GM18520 (cell line): ENCODE results near the gene TRAPPC5.
A peak's percentile ranks its signal among the peaks of the same experiment; 100 is the strongest.

Source experiments
- ATAC-seq: cut with Tn5 transposase; IDR thresholded peaks from one replicate; pipeline ENCODE4 v1.9.1; 2021; ENCODE audit not compliant: unreplicated experiment

TRAPPC5 gene

DNA sequence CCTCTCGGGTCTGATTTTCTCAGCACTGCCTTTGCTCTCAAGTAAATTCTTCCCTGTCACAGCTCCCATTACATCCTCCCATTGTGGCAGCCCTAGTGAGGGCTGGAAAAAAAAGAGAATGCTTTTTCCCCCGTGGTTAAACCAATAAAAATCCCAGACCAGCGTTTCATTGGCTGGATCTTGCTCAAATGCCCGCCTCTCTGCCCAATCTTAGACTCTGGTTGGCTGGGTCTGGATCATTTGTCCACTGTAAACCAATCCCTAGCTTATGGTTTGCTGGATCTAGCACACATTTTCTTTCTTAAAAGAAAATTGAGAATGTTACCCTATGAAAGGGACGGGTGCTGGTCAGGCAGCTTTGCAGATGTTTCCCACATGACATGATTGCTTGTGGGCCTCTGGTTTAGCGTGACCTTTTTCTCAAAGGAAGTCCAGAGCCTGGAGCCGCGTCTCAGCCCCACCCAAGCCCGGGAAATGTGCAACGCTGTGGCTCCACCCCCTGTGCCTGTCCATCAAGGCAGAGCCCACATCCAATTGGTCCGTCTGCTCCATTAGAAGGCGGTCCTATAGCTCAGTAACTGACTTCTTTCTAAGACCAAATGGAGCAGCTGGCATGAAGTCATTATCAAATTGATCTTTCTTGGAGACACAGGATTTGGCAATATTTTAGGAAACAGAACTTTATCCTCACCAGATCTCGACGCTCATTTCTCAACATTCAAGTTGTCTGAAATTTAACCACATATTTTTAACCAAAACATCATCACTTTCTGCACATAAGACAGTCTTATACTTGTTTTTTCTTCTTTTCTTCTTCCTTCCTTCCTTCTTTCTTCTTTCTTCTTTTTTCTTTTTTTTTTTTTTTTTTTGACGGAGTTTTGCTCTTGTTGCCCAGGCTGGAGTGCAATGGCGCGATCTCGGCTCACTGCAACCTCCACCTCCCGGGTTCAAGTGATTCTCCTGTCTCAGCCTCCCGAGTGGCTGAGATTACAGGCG lies 6.3 kb upstream of the TRAPPC5 start:
- ATAC-seq: no peak

DNA sequence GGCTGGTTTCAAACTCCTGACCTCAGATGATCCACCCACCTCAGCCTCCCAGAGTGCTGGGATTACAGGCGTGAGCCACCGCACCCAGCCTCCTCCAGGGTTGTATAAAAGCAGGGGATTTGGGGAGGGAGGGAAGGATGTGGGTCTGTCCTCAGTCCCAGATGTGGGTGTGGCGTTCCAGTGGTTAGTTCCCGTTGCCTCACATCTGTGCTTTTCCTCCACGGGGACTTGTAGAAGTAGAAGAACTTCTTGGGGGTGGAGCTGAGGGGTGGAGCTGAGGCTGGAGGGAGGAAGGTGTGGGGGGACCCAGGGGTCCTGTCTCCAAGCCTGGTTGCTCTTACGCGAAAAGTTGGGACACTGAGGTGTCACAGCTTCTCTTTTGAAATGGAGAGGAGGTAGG lies 4.3 kb upstream of the TRAPPC5 start:
- ATAC-seq: no peak

DNA sequence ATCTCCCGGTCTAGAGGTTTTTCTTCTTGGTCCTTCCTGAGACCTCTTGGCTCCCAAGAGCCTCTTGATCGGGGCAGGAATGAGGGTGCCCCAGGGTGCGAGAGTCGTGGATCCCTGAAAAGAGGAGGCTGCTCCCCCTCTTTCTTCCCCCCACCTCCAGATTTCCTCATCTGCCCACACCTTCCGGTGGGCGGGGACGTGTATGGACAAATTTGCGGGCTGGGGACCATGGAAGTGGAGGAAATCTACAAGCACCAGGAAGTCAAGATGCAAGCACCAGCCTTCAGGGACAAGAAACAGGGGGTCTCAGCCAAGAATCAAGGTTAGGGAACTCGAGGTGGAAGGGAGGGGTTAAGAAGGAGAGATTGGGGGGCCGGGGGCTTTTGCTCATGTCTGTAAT lies 3.8 kb upstream of the TRAPPC5 start, which contains the start of gene MCEMP1:
Gene MCEMP1 (plus strand): TSS at position 237 of the 400 bp plus-strand sequence. CDS start 31 bp downstream, at position 268.
- no peak for ATAC-seq

DNA sequence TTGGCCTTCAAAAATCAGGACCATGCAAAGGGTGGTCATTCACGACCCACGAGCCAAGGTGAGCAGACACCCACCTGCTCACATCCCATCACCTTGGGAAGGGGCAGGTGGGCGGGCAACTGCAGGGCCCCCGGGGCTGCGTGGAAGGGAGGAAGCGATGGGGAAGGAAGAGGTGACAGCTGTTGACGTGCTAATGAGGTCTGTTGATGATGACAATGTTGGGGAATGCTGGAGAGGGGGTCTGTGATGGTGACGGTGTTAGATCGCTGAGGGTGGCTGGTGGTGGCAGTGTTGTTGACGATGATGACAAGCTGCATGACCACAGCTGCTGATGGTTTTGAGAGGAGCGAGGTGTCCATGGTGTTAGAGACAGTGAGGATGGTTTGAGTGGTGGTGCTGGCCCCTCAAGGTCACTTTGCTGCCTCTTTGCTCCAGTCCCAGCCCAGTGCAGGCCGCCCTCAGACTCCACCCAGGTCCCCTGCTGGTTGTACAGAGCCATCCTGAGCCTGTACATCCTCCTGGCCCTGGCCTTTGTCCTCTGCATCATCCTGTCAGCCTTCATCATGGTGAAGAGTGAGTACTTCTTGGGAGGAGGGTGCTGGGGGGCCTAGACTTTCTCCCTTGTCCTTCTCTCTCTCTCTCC lies 2.8 kb upstream of the TRAPPC5 start:
- no peak for ATAC-seq

DNA sequence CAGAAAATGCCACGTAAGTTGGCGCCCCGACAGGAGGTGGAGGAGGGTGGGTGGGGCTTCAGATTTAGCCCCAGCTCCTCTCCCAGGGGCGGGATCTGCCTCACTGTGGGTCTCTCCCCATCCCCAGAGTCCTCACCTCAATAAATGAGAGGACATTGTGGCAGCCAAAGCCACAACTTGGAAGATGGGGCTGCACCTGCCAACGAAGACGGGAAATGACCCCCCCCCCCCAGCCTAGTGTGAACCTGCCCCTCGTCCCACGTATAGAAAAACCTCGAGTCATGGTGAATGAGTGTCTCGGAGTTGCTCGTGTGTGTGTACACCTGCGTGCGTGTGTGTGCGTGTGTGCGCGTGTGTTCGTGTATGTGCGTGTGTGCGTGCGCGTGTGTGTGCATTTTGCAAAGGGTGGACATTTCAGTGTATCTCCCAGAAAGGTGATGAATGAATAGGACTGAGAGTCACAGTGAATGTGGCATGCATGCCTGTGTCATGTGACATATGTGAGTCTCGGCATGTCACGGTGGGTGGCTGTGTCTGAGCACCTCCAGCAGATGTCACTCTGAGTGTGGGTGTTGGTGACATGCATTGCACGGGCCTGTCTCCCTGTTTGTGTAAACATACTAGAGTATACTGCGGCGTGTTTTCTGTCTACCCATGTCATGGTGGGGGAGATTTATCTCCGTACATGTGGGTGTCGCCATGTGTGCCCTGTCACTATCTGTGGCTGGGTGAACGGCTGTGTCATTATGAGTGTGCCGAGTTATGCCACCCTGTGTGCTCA lies 1.5 kb upstream of the TRAPPC5 start:
- no peak for ATAC-seq

DNA sequence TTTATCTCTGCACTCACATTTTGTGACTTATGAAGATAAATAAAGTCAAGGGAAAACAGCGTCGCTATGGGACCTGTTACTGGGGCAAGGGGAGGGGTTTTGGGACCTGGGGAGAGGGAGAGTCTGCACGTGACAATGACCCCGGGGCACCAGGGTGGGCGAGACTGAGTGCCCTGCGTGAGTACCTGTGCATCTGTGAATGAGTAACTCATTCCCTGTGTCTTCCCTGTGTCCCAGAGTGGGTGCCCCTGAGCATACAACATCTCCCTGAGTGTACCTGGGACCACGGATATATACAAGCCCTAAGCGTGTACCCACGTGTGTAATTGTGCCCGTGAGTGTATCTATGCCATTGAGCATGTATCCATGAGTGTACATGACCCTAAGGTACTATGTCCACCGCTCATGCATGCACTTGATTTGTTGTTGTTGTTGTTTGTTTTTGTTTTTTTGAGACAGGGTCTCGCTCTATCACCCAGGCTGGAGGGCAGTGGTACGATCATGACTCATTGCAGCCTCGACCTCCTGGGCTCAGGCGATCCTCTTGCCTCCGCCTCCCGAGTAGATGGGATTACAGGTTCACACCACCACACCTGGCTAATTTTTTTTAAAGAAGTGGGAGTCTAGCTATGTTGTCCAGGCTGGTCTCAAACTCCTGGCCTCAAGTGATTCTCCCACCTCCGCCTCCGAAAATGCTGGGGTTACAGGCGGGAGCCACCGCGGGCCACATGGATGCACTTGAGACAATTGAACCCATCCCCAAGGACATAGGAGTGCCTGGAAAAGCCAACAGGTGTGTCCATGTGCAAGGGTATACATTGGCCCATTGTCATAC lies 645 bp upstream of the TRAPPC5 start:
- ATAC-seq: no peak

DNA sequence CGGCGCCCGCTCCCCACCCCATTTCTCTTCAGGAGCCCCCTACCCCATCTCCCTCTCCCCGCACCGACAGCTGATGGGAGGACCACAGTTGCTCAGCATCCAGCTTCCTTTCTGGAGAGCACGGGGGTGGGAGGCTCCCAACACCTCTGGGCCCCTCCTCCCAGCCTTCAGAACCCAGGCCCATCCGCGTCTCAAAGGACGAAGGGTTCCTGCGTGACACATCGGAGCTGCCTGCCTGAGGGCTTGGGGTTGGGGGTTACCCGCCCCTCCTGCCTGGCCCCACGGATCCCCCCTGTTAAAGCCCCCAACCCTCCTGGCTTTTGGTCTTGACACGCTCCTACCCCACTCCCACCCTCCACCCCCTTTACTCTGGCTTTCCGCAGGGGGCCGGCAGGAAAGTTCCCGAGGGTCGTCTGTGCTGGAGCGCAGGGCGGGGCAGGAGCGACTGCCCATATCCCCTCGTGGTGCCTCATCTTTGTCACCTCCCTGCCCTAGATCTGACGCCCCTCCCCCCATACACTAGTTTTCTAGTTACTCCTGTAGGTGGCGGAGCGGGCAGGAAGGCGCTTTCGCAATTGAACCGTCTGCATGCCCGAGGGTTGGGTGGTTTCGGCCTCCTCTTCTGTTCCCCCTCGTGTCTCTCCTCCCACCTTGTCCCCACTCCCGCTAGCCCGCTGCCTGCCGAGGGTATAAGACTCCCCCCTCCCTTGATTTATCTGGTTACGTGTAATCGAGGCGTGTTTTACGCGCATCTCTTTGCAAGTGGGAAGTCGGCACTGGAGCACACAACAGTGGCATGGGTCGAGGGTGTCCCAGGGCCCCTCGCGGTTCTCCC lies 924 bp downstream of the TRAPPC5 start:
- no peak for ATAC-seq

DNA sequence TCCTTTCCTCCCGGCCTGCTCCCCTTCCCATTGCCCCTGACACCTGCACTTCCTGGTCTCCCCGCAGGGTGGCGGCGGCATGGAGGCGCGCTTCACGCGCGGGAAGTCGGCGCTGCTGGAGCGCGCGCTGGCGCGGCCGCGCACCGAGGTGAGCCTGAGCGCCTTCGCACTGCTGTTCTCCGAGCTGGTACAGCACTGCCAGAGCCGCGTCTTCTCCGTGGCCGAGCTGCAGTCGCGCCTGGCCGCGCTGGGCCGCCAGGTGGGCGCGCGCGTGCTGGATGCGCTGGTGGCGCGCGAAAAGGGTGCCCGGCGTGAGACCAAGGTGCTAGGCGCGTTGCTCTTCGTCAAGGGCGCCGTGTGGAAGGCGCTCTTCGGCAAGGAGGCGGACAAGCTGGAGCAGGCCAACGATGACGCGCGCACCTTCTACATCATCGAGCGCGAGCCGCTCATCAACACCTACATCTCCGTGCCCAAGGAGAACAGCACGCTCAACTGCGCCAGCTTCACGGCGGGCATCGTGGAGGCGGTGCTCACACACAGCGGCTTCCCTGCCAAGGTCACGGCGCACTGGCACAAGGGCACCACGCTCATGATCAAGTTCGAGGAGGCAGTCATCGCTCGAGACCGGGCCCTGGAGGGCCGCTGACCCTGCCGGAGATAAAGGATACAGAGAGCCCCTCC lies 1.7 kb downstream of the TRAPPC5 start:
- no peak for ATAC-seq

DNA sequence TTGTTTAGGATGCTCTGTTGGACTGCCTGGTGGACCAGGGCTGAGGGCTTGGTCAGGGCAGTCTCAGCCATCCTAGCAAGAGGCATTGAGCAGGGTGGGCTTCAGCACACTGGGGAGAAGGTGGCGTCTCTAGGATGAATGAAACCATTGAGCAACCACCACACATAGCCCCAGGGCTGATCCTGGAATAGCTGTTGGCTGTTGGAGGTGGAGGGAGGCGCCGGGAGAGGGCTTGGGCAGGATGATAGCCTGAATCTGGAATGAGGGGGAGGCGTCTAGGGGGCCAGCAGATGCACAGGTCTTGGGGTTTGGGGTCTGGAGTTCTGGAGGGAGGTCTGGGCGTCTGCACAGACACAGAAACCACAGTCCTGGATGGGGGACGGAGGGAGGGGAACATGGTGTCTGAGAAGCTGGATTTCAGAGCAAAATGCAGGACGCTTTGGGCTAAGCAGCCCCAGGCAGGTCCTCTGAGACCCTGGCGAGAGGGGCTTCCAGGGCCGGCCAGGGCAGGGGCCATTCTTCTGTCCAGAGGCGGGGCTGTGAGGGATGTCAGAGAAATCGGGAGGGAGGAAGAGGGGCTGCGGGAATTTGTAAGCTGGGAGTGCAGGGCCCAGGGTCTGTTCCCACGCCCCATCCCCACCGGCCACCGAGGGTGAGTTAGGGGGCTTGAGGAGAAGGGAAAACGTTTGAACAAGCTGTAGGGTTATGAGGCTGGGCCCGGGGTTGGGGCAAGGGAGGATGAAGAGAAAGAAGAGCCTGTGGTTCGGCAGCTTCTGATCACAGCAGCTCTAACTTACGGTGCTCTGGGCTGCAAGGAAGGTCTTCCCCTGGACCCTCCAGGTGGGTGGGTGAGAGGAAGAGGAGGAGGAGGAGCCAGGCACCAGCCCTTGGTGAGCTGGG lies 5.2 kb downstream of the TRAPPC5 start:
- ATAC-seq: no peak

DNA sequence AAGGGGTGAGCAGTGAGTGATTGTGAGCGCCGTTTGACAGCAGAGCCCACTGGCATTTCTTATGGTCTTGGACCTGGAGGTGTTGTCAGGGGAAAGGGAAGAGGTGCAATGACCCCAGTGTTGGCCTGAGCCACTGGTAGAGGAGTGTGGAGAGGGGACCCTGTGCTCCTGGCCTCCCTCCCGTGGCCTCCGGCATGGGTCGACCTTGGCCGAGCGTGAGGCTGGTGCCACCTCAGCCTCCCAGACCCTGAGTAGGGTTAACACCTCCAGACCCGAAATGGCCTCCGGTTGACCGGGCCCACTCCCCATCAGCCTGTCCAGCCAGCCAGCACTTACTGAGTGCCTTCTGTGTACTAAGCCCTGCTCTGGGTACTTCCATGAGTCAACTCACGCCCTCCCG lies 6.5 kb downstream of the TRAPPC5 start:
- ATAC-seq: no peak

DNA sequence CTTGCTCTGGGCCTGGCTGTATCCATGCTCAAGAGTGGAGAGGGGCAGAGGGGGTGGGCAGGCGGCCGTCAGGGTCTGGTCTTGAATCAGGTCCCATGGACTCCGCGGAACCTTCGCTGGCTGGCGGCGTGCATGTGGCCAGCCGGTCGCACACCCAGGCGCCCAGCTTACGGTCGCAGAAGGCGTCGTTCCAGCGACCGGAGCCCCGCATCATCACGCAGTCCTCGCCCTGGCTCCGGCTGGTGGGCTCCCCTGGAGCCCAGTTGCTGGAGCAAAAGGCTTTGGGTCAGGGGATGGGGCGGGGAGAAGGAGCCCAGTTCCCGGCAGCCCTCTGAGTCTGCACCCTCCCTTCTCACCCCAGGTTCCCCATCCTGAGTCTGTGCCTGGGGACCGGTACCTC lies 8.5 kb downstream of the TRAPPC5 start:
- no peak for ATAC-seq

DNA sequence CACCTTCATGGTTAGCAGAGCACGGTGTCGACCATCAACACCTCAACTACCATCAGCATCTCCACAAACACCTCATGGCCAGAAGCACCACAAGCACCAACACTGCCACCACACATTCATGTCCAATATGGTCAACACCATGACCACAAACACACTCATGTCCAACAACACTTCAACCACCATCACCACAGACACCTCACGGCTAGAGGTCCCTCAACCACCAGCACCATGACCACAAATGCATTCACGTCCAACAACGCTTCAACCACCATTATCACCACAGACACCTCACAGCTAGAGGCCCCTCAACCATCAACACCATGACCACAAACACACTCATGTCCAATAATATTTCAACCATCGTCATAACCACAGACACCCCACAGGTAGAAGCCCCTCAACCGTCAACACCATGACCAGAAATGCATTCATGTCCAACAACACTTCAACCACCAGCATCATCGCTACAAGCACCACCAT lies 10.2 kb downstream of the TRAPPC5 start:
- peak; percentile 48 for ATAC-seq

DNA sequence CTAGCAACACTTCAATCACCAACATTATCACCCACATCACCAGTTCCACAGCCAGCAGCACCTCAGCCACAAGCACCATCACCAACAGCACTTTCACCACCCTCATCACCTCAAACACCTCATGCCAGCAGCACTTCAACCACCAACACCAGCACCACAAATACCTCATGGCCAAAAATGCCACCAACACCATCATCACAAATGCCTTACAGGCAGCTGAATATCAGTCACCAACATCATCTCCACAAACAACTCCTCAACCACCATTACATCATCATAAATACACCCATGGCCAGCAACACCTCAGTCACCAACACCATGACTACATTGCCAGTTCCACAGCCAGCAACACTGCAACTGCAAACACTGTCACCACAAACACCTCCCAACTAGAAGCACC lies 10.9 kb downstream of the TRAPPC5 start:
- ATAC-seq: no peak

DNA sequence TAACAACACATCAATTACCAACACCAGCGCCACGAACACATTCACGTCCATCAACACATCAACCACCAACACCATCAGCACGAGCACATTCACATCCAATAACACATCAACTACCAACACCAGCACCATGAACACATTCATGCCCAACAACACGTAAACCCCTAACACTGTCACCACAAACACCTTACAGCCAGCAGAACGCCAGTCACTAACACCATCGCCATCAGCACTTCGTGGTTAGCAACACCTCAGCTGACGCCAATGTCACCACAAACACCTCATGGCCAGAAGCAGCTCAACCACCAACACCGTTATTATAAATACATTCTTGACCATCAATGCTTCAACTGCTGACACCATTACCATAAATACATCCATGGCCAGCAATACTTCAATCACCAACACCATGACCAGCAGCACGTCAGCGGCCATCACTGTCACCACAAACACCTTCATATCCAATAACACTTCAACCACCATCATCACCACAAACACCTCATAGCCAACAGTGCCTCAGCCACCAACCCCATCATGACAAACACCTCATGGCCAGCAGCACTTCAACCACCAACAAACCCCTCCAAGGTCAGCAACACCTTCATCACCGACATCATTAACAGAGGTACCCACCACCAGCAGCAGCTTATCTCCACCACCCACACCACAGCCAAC lies 11.9 kb downstream of the TRAPPC5 start:
- no peak for ATAC-seq

DNA sequence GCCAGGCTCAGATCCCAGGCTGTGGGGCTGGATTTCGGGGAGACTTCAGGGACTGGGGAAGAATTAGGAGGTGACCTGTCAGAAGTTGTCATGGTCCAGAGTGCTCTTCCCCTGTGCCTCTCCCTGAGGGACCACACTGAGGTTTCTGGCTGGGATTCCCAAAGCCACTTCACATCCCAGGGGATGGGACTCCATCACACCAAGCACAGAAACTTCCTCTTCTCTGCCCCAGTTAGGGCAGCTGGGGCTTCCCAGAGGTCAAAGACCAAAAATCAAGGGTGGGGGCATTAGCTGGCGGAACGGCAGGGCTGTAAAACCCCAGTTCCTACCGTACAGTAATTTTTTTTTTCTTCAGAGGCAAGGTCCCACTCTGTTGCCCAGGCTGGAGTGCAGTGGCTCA lies 13.9 kb downstream of the TRAPPC5 start:
- ATAC-seq: no peak

DNA sequence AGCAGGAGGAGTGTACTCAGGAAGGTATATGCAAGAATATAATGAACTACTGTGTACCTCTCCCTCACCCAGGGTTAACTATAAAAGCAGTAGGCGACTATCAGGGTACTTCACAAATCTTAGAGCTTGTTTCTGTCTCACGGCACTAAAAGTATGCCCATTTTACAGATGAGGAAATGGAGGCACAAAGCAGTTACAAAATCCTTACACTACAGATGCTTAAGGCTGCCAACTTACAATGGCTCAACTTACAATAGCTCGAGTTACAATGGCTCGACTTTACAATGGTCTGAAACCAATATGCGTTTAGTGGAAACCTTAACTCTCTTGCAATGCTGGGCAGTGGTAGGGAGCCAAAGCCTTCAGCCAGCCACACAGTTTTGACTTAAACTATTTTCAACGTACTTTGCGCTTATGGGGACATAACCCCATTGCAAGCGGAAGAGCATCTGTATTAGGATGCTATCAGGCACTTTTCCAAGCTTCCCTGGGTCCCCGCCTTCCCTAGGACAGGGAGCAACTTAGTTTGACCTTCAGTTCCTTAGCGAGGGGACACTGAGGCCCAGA lies 17.2 kb downstream of the TRAPPC5 start:
- no peak for ATAC-seq

DNA sequence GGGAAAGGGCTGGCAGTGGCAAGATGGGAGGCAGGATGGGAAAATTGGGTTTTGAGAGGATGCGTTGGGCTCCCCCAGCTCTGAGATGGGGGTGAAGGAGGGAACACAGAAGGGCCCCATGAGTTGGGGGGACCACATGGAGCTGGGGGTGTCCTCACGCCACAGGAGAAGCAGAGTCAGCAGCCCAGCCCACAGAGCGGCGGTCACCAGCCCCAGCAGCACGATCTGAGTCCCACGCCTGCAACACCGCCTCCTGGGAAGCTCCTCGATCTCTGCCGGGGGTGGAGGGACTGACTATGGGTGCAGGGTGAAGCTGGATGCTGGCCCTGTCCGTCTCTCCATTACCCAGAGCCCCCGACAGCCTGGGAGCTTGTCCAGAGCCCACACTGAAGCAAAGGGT lies 17.9 kb downstream of the TRAPPC5 start:
- no peak for ATAC-seq
